ENCODE measurements around the gene PRSS56. TPM values are rescaled to one million over a fixed set of nuclear protein-coding genes. Genes with fewer than 3 reads are reported as not detected.

Gene PRSS56
- total RNA-seq, 3 donors from 2014 or later, result not detected

GRCh38 chr2:232544674-232545073 lies 24.5 kb downstream of the PRSS56 start:
- DNase-seq (no peak), ATAC-seq (no peak)
- H3K27me3 Mint-ChIP-seq (ENCODE audit: low read depth), result no peaks in the 10 kb centered on the region
- peaks cover 34% of the 10 kb centered on the region for H3K4me1 Mint-ChIP-seq (ENCODE audit: low read depth)
- peaks cover 16% of the 10 kb centered on the region for H3K36me3 Mint-ChIP-seq (ENCODE audit: insufficient read depth)
- peaks cover 5% of the 10 kb centered on the region for H3K9me3 Mint-ChIP-seq
- no peak overlapping the region for H3K4me3 Mint-ChIP-seq

GRCh38 chr2:232545511-232546375 lies 25.6 kb downstream of the PRSS56 start:
- DNase-seq, result no peak

GRCh38 chr2:232547991-232548390 lies 27.8 kb downstream of the PRSS56 start:
- Mint-ChIP-seq H3K27me3 (ENCODE audit: low read depth) (no peaks in the 10 kb centered on the region), H3K4me3 (no peak overlapping the region), H3K36me3 (ENCODE audit: insufficient read depth) (peaks cover 22% of the 10 kb centered on the region), H3K4me1 (ENCODE audit: low read depth) (peaks cover 54% of the 10 kb centered on the region), H3K9me3 (peaks cover 5% of the 10 kb centered on the region)
- DNase-seq, result no peak
- ATAC-seq, result no peak

More at GRCh38 chr2:232545511-232546375, 25.6 kb downstream of the PRSS56 start:
- Mint-ChIP-seq H3K4me1 (ENCODE audit: low read depth) (peaks cover 37% of the 10 kb centered on the region), H3K27me3 (ENCODE audit: low read depth) (no peaks in the 10 kb centered on the region), H3K9me3 (peaks cover 5% of the 10 kb centered on the region), H3K36me3 (ENCODE audit: insufficient read depth) (peaks cover 16% of the 10 kb centered on the region), H3K4me3 (no peak overlapping the region)
- no peak for ATAC-seq

GRCh38 chr2:232549655-232550353 lies 29.6 kb downstream of the PRSS56 start:
- peaks cover 68% of the 10 kb centered on the region for H3K4me1 Mint-ChIP-seq (ENCODE audit: low read depth)
- peaks cover 31% of the 10 kb centered on the region for H3K36me3 Mint-ChIP-seq (ENCODE audit: insufficient read depth)
- no peaks in the 10 kb centered on the region for H3K27me3 Mint-ChIP-seq (ENCODE audit: low read depth)
- H3K4me3 Mint-ChIP-seq, result peak overlapping the region; percentile 99
- ATAC-seq, result peak; percentile 4 to 8
- H3K9me3 Mint-ChIP-seq, result peaks cover 5% of the 10 kb centered on the region
- no peak for DNase-seq

GRCh38 chr2:232550354-232551249 lies 30.4 kb downstream of the PRSS56 start, which contains the start of the genes EIF4E2 and TIGD1:
Gene EIF4E2, plus strand, starts transcription at chr2:232550689. Its CDS starts 36 bp downstream, at chr2:232550725.
Gene TIGD1, minus strand, starts transcription at chr2:232550557. Its CDS starts 675 bp downstream, at chr2:232549882.
- Mint-ChIP-seq H3K4me1 (ENCODE audit: low read depth) (peaks cover 76% of the 10 kb centered on the region), H3K9me3 (peaks cover 5% of the 10 kb centered on the region), H3K27me3 (ENCODE audit: low read depth) (no peaks in the 10 kb centered on the region), H3K4me3 (peak within 1 kb of the TSS; percentile 99), H3K36me3 (ENCODE audit: insufficient read depth) (peaks cover 32% of the 10 kb centered on the region)
- ATAC-seq (peak; percentile 95 to 96), DNase-seq (peak; percentile 90)

GRCh38 chr2:232551250-232551638 lies 31.1 kb downstream of the PRSS56 start:
- Mint-ChIP-seq H3K36me3 (ENCODE audit: insufficient read depth) (peaks cover 36% of the 10 kb centered on the region), H3K4me3 (peak overlapping the region; percentile 99), H3K27me3 (ENCODE audit: low read depth) (no peaks in the 10 kb centered on the region), H3K9me3 (peaks cover 5% of the 10 kb centered on the region), H3K4me1 (ENCODE audit: low read depth) (peaks cover 77% of the 10 kb centered on the region)
- no peak for DNase-seq
- ATAC-seq, result no peak

GRCh38 chr2:232551776-232552175 lies 31.6 kb downstream of the PRSS56 start:
- peaks cover 39% of the 10 kb centered on the region for H3K36me3 Mint-ChIP-seq (ENCODE audit: insufficient read depth)
- H3K27me3 Mint-ChIP-seq (ENCODE audit: low read depth), result no peaks in the 10 kb centered on the region
- DNase-seq (no peak), ATAC-seq (no peak)
- peak overlapping the region; percentile 99 for H3K4me3 Mint-ChIP-seq
- H3K9me3 Mint-ChIP-seq, result peaks cover 5% of the 10 kb centered on the region
- H3K4me1 Mint-ChIP-seq (ENCODE audit: low read depth), result peaks cover 77% of the 10 kb centered on the region

GRCh38 chr2:232556426-232556825 lies 36.2 kb downstream of the PRSS56 start:
- Mint-ChIP-seq H3K4me1 (ENCODE audit: low read depth) (peaks cover 48% of the 10 kb centered on the region), H3K9me3 (no peaks in the 10 kb centered on the region), H3K36me3 (ENCODE audit: insufficient read depth) (peaks cover 49% of the 10 kb centered on the region), H3K4me3 (no peak overlapping the region), H3K27me3 (ENCODE audit: low read depth) (no peaks in the 10 kb centered on the region)
- DNase-seq (no peak), ATAC-seq (no peak)

- peaks cover 48% of the 10 kb centered on the region for H3K36me3 Mint-ChIP-seq (ENCODE audit: insufficient read depth)
- no peaks in the 10 kb centered on the region for H3K4me1 Mint-ChIP-seq (ENCODE audit: low read depth)
- H3K9me3 Mint-ChIP-seq, result no peaks in the 10 kb centered on the region
- DNase-seq (no peak), ATAC-seq (no peak)
- H3K27me3 Mint-ChIP-seq (ENCODE audit: low read depth), result no peaks in the 10 kb centered on the region
- no peak overlapping the region for H3K4me3 Mint-ChIP-seq
These were observed 42.4 kb downstream of the PRSS56 start for GRCh38 chr2:232562515-232563151.

- Mint-ChIP-seq H3K36me3 (ENCODE audit: insufficient read depth) (peaks cover 51% of the 10 kb centered on the region), H3K4me3 (no peak overlapping the region), H3K27me3 (ENCODE audit: low read depth) (no peaks in the 10 kb centered on the region), H3K4me1 (ENCODE audit: low read depth) (no peaks in the 10 kb centered on the region), H3K9me3 (no peaks in the 10 kb centered on the region)
- ATAC-seq (peak in 1 of 2 donors; percentile 37), DNase-seq (no peak)
These were observed 43.4 kb downstream of the PRSS56 start for GRCh38 chr2:232563580-232563979.

GRCh38 chr2:232567721-232568120 lies 47.5 kb downstream of the PRSS56 start:
- no peaks in the 10 kb centered on the region for H3K9me3 Mint-ChIP-seq
- ATAC-seq (no peak), DNase-seq (no peak)
- H3K4me1 Mint-ChIP-seq (ENCODE audit: low read depth), result no peaks in the 10 kb centered on the region
- no peak overlapping the region for H3K4me3 Mint-ChIP-seq
- H3K36me3 Mint-ChIP-seq (ENCODE audit: insufficient read depth), result peaks cover 53% of the 10 kb centered on the region
- H3K27me3 Mint-ChIP-seq (ENCODE audit: low read depth), result no peaks in the 10 kb centered on the region

- Mint-ChIP-seq H3K4me1 (ENCODE audit: low read depth) (no peaks in the 10 kb centered on the region), H3K4me3 (no peak overlapping the region), H3K9me3 (no peaks in the 10 kb centered on the region), H3K27me3 (ENCODE audit: low read depth) (no peaks in the 10 kb centered on the region), H3K36me3 (ENCODE audit: insufficient read depth) (peaks cover 52% of the 10 kb centered on the region)
- no peak for DNase-seq
- ATAC-seq, result no peak
These were observed 48.0 kb downstream of the PRSS56 start for GRCh38 chr2:232568161-232568560.

- H3K9me3 Mint-ChIP-seq, result no peaks in the 10 kb centered on the region
- peaks cover 46% of the 10 kb centered on the region for H3K36me3 Mint-ChIP-seq (ENCODE audit: insufficient read depth)
- H3K4me3 Mint-ChIP-seq, result no peak overlapping the region
- no peaks in the 10 kb centered on the region for H3K27me3 Mint-ChIP-seq (ENCODE audit: low read depth)
- DNase-seq, result no peak
- no peak for ATAC-seq
- no peaks in the 10 kb centered on the region for H3K4me1 Mint-ChIP-seq (ENCODE audit: low read depth)
These were observed 49.4 kb downstream of the PRSS56 start for GRCh38 chr2:232569541-232569940.

All from activated T-cell treated with anti-CD3 and anti-CD28 coated beads, Interleukin-2, amount 50 U/mL, for 4 hours (primary cell).